HG03196 (cell line): ENCODE results near the gene MGAT5.
"Not testable (repeated sequence)": the region's sequence is repeated elsewhere in the genome, so short reads cannot be mapped to it uniquely, and the experiment has no call there.

Experiments
- ATAC-seq: cut with Tn5 transposase; IDR thresholded peaks from one replicate; pipeline ENCODE4 v1.9.1; 2021; ENCODE audit not compliant: unreplicated experiment

The MGAT5 gene

DNA sequence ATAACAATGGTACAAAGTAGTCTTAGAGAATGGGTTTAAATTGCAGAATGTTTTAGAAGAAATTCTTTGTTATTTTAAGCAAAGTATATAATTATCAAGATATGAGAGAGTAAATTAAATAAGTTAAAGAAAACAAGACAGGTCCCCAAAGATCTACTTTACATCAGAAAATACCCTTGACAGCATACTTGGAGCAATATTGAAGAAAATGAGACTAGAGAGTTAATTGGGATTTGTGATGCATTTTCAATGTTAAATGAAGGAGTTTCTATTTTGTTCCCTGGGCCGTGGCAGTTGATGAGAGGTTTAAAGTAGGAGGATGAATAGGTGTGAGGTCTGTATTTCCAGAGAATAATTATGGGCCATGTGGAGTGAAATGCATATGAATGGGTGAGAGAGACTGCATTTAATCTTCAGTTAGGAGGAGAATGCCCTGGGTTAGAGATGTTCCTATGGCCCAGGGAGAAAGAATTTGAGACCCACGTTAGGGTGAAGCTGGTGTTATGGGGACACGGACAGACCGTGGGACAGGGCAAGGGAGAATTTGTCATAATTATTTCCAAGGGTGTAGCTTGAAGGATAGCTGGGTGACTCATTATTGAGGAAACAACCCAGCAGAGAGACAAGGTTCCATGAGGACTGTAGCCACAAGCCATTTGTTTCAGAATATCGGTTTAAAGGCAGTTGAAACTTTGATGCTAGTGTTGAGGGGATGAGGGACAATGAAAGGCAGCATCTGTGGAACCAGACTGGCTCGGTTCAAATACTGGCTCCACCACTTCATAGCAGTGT lies 22.7 kb downstream of the MGAT5 start:
- ATAC-seq = no peak

DNA sequence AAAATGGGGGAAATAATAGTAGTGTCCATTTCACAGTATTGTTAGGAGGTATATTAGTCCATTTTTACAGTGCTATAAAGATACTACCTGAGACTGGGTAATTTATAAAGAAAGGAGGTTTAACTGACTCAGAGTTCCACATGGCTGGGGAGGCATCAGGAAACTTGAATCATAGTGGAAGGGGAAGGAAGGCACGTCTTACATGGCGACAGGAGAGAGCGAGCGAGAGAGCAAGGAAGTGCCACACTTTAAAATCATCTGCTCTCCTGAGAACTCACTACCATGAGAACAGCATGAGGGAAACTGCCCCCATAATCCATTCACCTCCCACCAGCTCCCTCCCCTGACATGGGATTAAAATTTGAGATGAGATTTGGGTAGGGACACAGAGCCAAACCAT lies 23.4 kb downstream of the MGAT5 start:
- no peak for ATAC-seq

DNA sequence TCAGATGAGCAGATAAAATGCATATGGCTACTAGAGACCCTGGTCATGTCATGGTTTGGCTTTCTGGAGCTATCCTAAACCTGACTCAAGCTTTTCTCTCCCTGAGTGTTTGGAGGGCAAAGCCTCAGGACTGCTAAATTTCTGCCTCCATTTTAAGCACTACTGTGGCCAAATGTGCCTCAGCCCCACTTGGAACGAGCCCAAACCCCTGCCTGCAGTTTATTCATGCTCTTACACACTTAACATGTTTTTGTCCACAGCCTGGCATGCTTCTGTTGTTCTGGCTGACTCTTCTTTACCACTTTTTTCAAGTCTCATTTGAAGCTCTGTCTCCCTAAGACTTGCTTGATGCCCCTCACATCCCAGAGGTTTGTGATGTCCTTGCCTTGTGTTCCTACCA lies 24.7 kb downstream of the MGAT5 start:
- ATAC-seq = no peak

DNA sequence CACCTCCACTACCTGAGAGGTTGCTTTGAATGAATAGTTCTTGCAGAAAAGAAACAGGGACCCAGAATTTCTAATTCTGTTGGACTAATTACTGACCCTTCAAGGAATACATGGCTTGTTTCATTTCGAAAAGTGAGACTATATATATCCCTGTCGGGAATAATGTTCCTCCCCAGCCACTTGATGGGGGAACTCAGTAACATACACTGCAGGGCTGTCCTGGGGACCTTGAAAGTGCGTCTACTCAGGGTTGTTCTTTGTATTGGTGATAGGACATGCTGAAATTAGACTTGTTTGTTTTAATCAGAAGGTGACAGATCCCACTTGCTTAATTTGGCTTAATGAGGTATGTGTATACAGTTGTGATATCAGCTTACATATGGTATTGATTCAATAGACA lies 25.5 kb downstream of the MGAT5 start:
- ATAC-seq = no peak

- no peak for ATAC-seq
These were observed 26.4 kb downstream of the MGAT5 start for GRCh38 chr2:134280231-134280630.

- no peak for ATAC-seq
These were observed 26.9 kb downstream of the MGAT5 start for GRCh38 chr2:134280726-134281125.

- no peak for ATAC-seq
These were observed 28.0 kb downstream of the MGAT5 start for GRCh38 chr2:134281815-134282419.

GRCh38 chr2:134282629-134283400 lies 28.9 kb downstream of the MGAT5 start:
- peak; percentile 89 for ATAC-seq

GRCh38 chr2:134283661-134284060 lies 29.8 kb downstream of the MGAT5 start:
- no peak for ATAC-seq

DNA sequence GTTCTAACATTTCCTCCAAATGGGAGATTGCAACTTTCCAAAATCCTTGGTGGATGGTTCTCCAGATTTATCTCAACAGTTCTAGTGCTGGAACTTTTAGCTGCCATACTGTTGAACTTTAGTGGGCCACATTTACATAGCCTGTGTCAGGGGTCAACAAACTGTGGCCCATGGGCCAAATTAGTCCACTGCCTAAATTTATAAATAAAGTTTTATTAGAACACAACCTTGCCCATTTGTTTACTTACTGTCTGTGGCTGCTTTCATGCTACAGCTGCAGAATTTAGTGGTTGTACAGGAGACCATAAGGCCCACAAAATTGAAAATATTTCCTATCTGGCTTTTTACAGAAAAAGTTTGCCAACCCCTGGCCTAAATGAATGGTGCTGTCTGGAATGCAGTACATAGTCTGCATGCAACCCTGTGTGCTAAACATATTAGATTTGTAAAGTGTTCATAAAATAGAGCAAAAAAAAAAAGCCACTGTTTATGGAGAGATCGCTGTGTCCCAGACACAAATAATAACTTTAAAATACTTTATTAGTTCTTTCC lies 30.3 kb downstream of the MGAT5 start:
- no peak for ATAC-seq

- ATAC-seq = peak; percentile 45
These were observed 33.5 kb downstream of the MGAT5 start for GRCh38 chr2:134287323-134287722.

- ATAC-seq = no peak
These were observed 34.9 kb downstream of the MGAT5 start for GRCh38 chr2:134288814-134289213.

DNA sequence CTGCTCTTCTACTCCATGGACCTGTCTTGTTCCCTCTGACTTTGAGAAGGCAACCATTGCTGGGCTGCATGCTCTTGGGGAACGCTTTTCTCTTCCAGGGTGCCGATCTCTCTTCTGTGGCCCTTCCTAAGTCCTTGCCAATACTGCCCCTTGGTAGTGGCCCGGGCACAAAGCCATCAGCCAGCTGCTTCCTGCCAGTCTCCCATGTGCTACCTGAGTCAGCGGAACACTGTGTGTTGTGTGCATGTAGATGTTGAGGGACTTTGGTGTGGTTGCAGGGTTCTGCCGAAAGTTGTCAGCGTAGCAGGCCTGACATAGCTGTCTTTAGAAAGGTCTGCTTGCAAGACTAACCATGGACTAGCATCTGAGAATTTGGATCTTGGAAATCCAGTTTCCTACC lies 35.4 kb downstream of the MGAT5 start:
- no peak for ATAC-seq

DNA sequence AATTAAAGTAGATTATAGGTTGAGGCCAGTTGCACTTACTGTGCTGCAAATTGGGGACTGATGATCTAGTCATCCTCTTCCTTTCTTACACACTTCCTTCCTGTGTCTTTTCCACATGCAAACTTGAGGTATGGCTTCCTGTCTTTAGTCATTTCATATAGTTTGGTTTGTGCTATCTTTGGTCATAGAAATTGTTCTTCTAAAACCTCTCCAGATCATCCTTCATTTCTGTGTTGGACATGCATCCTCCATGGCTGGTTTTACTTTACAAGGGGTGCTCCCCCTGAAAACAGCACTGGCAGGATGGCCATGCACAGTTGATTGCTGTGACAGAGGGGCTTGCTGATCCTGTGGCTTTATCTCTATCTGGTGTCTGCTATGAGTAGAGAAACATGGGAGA lies 36.5 kb downstream of the MGAT5 start:
- ATAC-seq = peak; percentile 47

- no peak for ATAC-seq
These were observed 38.6 kb downstream of the MGAT5 start for GRCh38 chr2:134292514-134292913.

GRCh38 chr2:134293719-134294537 lies 40.1 kb downstream of the MGAT5 start:
- ATAC-seq = no peak

DNA sequence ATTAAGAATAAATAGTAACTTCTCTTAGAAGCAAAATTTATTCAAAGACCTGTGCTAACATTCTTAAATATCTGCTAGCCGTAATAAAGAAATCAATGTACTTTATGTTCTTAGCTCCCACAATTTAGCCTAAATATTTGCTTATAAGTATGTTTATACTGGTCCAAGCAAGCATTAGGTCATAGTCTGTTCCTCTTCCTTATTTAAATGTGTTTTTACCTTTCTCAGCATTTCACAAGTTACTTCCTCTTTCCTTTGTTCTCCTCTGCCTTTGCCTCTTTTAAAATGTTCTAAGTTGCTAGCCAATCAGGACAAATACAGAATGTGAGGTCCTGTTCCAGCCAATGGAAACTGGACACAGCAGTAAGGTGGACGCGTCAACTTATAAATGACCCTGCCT lies 40.7 kb downstream of the MGAT5 start:
- not testable (repeated sequence) for ATAC-seq

DNA sequence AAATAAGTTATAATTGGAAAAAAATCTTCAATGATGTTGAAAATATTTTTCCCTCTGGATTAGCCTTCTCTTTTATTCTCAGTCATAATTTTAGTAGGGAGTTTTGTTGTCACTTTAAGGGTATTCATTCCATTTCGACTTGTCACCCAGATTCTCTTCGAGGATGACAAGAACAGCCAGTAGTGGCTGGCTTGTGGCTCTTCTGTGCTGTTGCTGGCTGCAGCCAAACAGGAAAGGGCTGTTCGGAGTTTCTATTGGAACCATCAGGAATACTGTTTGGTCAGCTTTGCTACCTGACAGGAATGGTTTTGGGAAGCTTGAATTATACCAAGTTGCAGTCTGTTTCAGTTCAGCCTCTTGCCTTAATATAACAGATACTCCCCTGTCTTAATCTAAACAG lies 41.6 kb downstream of the MGAT5 start:
- ATAC-seq = no peak

- ATAC-seq = no peak
These were observed 42.4 kb downstream of the MGAT5 start for GRCh38 chr2:134296301-134296700.

- ATAC-seq = no peak
These were observed 45.5 kb downstream of the MGAT5 start for GRCh38 chr2:134299334-134299733.

- no peak for ATAC-seq
These were observed 46.7 kb downstream of the MGAT5 start for GRCh38 chr2:134300585-134300984.
